GM18499 (cell line): Measurements from ENCODE around the gene NCAPG2.

ENCODE experiments used
- ATAC-seq: cut with Tn5 transposase; IDR thresholded peaks from one replicate; pipeline ENCODE4 v1.9.1; 2021; ENCODE audit warnings: moderate number of reproducible peaks; ENCODE audit not compliant: insufficient read depth, unreplicated experiment

Gene NCAPG2

DNA sequence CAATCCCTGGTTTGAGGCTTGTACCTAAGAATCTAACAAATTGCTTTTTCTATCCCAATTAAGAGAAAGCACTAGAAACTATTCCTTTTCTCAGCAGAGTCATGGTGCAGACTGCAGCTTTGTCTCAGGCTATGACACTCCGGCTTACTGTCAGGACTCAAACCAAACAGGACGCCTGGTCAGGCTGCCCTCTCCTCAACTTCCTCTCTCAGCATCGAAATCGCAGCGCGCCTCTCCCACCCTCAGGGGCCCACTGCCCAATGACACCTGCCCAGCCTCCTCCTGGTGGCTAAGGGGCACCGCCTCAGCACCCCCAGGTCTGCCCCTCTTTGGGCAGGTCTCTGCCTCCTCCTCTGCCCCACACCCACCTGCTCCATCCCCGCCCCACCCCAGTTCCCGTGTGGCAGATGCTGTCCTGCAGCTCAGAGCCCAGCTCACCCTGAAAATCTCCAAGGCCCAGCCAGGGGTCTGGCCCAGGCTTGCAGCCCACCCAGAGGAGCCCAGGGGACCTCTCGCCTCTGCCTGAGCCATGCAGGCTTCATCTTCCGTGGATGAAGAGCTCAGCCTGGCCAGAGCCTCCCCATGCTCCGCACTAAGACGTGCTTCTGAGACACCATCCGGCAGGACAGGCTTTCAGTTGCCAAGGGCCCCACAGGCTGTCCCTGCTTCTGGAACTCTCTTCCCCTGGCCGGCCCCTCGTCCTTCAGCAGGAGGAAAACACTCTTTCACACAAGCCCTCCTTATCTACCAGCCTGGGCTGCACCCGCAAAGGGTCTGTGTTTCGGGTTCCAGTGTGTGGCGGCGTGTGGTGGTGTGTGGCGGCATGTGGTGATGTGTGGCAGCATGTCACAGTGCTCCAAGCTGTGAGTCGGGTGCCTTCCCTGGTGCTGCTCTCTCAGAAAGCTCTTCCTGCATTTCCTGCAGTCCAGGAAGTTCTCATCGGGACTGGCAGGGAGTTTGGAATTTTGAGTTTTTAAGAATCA, 100.5 kb downstream of the NCAPG2 start:
- ATAC-seq: no peak

DNA sequence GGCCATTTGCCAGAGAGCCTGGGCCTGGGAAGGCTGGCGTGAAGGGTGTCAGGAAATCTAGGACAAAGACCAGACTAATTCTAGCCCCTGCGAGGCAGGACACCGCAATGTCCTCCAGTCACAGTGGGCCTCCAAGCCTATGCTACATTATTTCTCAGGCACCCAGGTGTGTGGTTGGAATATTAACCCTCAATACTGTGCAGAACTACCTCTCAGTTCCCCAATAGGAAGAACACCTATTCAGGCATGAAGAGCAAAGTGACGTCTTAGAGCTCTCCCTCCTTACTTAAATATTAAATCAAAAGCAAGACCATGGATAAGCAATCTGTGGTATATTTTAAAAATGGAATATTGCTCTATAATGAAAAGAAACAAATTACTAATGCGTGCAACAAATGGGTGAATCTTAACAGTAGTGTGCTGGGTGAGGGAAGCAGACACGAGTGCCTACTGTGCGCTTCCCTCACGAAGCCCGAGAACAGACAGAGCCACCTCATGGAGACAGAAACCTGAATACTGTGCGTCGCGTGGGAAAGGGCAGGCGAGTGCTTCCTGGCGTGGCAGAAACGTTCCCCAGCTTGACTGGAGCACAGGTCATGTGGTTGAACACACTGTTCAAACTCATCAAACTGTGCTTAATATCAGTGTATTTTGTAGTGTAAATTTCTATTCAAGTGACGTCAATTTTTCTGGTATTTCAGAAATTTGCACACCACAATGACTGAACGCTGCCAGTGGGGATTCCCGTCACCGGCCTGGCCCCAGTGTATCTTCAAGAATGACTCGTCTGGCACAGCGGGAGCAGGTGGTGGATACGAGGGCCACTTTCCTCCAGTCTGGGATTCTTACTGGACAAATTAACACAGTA, 101.5 kb downstream of the NCAPG2 start:
- no peak for ATAC-seq

DNA sequence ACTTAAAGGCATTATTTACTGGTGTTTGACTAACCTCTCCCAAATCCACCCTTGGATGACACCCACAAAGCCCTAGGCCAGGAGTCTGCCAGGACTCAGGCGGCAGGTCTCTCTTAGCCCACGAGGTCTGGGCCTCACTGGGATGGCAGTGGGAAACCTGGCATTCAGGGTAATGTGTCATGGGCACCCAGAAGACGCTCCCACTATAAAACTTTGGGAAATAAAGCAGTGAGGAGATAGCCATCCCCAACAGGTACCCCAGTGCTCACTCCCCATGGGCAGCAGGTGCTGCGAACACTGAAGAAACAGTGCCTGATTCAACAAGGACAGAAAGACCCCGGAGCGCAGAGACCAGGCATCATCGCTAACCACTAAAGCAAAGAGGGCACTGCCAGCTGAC, 102.6 kb downstream of the NCAPG2 start:
- no peak for ATAC-seq

DNA sequence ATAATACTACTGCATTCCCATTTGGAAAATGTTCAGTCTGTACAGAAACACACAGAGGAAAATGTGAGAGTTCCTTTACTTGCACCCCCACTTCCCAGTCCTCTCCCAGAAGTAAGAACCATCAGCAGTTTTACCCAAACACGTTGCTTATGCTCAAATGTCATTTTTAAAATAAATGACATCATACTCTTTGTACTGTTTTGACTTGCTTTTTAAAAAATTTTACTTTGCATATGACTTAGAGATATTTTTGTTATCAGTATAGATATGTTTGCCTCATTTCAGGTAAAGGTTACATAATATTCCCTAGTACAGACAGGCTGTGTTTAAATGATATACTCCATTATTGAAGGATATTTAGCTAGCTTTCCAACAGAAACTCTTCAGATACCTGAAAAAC, 103.5 kb downstream of the NCAPG2 start:
- no peak for ATAC-seq

DNA sequence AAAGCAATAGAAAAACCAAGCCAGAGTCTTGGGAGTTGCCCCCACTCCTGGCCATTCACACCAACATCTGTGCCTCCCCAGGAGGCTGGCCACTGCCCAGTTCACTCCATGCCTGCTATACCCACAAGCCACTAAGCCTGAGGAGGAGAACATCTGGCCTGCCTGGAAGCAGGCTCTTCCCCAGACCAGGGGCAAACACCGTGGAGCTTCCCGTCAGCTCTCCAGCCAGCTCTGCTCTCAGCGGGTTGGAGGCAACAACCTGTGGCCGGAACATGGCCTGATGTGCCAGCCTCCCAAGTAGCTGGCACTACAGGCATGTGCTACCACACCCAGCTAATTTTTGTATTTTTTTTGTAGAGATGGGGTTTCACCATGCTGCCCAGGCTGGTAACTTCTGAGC, 107.9 kb downstream of the NCAPG2 start:
- no peak for ATAC-seq

DNA sequence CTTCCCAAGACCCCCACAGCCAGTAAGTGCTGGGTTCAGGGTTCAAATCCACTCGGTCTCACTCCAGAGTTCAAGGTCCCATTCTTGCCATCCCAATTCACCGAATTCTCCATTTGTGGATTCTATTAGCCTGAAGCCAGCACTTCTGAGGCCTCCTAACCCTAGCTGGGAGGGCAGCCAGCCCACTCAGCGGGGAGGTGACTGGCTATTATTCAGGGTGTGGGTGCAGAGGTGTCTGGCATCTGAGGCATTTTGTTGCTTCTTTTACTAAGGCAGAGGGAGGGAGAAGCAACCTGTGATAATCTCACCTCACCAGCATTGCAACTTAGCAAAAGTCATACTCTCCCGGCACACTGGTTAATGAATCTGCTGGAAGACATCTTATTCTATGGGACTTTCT, 108.3 kb downstream of the NCAPG2 start:
- no peak for ATAC-seq

DNA sequence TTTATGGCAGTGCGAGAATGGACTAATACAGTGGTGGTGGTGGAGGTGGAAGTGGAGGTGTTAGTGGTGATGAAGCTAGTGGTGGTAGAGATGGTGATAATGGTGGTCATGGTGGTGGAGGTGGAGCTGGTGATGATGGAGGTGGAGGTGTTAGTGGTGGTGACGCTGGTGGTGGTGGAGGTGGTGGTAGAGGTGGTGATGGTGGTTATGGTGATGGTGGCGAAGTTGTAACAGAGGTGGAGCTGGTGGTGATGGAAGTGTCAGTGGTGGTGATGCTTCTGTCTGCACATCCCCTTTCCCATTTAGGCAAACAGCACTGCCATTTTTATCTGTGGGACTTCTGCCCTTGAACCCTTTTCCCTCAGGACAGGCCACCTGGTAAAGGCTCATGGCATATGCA, 109.5 kb downstream of the NCAPG2 start:
- ATAC-seq: no peak

DNA sequence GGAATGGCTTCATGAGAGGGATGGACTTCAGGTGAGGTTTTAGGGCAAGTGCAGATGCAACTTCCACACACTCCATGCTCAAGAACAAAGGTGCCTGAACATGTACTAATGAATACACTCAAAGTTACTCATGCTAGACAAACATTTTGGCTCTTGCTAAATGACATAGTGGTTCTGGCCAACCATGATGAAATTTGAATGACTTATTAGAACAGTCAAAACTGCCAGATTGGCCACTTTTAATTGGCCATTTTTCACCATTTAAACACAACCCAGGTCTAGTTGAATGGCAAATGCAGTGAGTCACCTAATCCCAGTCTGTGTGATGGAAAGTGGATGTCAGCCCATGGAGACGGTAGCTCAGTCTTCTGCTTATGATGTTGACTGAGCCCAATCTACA, 112.1 kb downstream of the NCAPG2 start:
- ATAC-seq: no peak

DNA sequence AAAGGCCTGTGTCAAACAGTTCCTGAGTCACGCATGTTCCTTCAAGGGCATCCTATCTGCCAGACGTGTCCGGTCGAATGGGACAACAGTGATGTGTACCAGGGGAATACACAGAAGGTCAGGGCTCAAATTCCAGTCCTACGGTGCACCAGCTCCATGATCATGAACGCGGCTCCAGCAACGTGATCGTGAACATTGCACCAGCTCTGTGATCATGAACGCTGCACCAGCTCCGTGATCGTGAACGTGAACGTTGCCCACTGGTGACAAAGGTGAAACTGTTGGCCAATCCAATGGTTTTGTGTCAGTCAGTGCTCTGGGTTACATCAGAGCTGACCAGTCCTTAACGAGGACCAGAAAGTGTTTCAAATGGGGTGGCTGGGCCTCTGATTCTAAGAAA, 112.7 kb downstream of the NCAPG2 start:
- no peak for ATAC-seq

DNA sequence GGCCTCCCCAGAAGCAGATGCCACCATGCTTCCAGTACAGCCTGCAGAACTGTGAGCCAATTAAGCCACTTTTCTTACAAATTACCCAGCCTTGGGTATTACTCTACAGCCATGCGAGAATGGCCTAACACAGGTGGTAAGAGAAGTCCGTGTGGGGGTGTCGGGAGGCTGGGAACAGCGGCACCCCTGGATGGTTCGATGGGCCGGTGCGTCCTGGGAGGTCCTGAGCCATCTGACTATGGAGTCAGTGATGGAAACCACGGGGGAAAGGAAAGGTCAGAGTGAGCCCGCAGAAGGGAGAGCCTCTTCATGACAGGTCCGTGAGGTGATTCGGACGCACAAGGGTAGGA, 114.4 kb downstream of the NCAPG2 start:
- ATAC-seq: no peak

DNA sequence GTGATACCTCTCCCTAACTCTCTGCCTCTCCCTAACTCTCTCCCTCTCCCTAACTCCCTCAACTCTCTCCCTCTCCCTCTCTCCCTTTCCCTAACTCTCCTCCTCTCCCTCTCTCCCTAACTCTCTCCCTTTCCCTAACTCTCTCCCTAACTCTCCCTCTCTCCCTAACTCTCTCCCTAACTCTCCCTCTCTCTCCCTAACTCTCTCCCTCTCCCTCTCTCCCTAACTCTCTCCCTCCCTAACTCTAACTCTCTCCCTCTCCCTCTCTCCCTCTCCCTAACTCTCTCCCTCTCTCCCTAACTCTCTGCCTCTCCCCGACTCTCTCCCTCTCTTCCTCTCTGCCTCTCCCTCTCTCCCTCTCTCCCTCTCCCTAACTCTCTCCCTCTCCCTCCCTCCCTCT, 115.0 kb downstream of the NCAPG2 start:
- no peak for ATAC-seq

DNA sequence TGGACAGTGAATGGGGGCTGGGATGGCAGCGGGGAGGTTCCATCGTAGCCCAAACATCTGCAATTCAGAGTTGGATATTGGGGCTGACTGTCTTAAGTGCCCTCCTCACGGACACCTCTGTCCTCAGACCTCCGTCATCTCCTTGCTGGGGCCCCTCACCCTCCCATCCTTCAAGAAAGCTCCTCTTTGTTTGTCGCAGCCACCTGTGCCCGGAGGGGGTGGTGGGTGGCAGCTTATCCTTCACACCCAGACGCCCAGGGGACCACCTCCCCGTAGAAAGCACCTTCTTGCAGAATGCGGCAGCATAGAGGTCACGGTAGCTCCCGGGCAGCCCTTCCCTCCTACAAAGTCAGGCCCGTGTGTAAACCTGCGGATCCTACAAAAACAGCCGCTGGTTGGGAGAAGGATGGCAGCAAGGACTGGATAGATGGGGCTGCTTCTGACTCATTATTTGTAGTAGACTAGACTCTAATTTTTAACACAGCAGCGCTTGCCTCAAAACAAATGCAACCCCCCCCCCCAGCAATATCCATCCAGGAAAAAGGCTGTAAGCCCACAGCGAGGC, 115.6 kb downstream of the NCAPG2 start:
- no peak for ATAC-seq

DNA sequence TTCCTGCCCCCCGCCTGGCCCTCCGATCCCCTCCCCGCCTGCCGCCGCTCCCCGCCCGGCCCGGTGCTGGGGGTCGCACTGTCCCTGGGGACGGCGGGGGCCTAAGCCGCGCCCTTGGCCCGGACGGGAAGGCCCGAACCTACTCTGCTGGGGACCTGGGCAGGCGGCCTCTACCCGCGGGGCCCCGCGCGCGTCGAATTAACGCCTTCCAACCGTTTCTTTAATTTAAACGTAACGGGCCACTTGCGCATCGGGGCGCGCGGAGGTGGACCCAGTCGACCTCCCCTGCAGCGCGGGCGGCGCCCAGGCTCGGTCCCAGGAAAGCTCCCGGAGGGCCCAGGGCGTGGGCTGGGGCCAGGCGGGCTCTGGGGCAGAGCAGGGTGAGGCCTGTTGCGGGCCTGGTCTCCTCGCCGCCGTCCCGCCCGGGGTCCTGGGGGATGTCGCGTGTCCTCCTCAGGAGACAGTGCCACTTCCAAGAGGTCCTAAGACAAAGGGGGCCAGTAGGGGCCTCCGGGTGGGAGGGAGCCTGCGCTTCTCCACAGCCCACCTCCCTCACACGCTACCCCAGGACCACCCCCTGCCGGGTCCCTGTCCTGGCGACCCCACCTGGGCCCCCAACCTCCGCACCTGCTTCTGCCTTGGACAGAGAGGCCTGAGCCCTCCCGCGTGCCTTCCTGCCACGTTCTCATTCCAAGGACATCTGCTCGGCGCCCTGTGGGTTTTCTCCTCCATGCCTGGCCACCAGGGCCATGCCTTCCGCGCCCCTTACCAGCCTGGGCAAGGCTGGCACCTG, 116.3 kb downstream of the NCAPG2 start:
- ATAC-seq: no peak

DNA sequence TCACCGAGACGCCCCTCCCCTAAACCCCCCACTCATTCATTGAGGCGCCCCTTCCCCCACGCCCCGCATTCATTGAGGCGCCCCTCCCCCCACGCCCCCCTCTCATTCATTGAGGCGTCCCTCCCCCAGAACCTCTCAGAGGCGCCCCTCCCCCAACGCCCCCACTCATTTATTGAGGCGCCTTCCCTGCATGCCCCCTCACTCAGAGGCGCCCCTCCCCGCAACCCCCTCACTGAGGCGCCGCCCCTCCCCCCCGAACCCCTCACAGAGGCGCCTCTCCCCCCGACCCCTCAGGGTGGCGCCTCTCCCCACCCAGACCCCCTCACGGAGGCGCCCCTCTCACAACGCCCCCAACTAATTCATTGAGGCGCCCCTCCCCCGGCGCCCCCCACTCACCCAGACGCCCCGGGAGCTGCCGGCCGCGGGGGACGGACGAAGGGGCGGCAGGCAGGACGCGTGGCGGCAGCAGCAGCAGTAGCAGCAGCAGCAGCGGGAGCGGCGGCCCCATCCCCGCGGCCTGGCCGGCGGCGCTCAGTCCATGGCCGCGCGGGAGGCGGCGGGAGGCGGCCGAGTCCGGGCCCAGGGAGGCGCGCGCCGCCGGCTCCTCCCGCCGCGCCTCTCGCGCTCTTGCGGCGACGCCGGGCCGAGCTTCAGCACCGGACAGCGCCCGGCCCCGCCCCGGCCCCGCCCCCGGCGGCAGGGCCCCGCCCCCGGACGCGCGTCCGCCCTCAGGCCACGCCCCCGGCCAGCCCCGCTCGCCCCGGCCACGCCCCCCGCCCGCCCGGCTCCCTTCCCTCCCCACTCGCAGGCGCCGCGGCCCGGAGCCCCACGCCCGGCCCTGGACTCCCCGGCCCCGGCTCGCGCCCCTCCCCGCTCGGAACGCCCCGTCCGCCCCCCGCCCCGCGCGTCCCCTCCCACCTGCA, 117.2 kb downstream of the NCAPG2 start, which contains the start of gene PTPRN2:
PTPRN2 (minus strand) TSS at position 662 of the 923 bp plus-strand sequence.
- ATAC-seq: no peak

DNA sequence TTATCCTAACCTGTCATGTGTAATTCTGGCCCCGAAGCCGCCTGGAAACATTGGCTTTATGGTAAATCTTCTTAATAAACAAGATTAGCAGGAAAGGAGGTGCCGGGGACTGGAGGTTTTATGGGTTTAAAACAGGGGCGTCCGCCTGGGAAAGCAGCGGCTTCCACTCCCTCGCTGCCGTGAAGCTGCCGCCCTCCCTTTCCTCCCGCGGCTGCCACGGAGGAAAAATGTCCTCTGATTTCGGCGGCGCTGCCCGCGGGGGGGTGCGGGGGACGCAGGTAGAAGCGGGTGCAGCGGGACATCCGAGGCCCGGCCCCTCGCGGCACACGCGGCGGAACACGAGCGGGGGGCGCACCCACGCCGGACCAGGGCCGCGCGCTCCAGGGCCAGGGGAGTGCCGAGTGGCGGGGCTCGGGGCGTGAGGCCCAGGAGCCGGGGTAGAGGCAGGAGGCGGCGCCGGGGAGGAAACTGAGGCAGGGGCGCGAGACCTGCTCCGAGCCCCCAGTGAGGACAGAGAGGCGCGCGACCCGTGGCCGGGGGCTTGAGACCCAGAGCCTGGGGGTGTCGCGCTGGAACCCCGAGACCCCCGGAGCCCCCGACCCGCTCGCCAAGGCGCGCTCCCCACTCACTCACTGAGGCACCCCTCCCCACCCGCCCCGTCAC, 118.0 kb downstream of the NCAPG2 start:
- no peak for ATAC-seq

DNA sequence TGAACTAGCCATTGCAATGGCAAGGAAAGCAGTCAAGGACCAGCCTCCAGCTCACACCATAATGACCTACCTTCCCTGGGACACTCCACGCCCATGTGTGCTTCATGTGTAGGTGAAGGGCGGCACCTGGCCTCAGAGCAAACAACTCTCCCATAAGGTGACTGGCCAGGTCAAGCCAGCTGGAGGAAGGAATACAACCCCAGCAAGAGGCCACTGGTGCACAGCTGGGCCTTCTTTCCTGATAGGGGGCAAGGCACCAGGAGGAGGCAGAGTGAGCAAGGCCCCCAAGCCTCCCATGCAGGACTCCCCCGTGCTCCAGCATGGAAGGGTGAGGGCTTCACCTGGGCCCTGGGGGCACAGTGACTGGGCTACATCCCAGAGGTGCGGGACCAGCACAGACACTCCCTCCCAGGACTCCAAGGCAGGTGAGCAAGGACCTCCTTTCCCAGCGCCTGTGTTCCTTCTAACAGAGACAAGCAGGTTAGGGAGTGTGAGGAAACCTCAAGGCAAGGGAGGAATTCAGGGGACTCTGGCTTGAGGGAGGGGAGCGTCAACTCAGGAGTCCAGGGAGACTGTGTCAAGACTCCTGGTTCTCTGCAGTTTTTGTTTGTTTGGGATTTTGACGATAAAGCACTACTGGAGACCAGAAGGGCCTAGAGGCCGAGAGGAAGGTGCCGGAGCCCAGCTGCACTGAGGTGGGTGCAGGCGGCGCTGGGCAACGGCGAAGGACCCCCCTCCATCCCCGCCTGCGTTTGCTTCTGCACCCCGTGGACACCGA, 118.7 kb downstream of the NCAPG2 start:
- no peak for ATAC-seq

DNA sequence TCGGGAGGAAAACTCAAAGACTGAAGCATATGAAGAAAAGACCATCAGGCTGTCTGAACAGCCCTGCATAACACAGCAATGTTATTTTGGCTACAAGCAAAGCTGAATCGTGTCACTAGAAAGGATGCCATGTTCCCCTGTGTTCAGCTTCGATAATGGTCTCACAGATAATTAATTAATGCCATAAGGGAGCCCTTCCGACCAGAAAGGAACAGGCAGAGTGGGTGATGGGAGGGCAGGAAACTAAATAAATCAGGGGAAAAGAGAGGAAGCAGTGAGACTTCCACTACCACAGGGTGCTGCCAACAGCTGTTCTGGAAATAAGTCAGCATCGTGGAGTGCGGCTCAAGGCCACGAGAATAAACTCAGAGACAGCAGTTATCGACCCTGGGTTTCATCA, 120.2 kb downstream of the NCAPG2 start:
- no peak for ATAC-seq

DNA sequence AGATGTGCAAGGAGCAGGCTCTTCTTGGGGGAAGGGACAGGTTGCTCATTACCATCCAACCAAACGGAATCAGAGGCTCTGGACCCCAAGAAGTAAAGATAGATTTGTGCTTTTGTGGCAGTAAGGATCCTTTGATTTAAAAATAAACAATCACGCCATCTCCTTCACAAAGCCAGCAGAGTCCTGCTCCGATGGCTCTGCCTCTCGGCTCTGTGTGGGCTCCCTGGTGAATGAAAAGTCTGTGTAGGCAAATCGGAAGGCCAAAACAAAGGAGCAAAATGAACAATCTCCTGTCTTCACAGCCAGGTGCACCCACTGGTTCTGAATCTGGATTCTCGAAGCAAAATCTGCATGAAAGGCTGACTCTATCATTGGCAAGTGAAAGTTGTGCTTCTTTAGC, 120.8 kb downstream of the NCAPG2 start:
- ATAC-seq: no peak
